Measurements from ENCODE around the gene MSX1. TPM values are rescaled to one million over a fixed set of nuclear protein-coding genes. Genes with fewer than 3 reads are reported as not detected.

MSX1 gene
- total and polyA plus RNA-seq, 2 of the 13 experiments (the other 11 are each of a cell fraction or from before 2014, with no cell fraction given), result 12.1 to 14.9 TPM

DNA sequence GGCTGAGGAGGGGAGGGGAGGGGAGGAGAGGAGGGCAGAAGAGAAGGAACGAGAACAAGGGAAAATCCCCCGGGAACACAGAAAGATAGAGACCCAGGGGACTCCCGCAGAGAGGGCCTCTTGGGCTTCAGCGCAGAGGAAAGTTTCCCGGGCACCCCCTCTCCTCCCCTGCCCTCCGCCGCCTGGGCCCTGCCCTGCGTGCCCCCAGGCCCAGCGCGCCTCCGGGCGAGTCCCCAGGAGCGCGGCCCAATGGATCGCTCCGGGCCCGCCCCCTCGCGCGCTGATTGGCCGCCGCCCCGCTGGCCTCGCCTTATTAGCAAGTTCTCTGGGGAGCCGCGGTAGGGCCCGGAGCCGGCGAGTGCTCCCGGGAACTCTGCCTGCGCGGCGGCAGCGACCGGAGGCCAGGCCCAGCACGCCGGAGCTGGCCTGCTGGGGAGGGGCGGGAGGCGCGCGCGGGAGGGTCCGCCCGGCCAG lies at the start of gene MSX1 (continued):
- TF ChIP-seq ATF4 (CRISPR knock-in tag; IDR thresholded peaks at IDR 0.05), result no peak
- no peak for TF ChIP-seq ADNP (CRISPR knock-in tag; IDR thresholded peaks at IDR 0.05)
- TF ChIP-seq ZNF513 (CRISPR knock-in tag; conservative IDR thresholded peaks at IDR 0.05), result no peak
- 0 out of 2 replicates have a peak, but pooled peaks have one; percentile 47 for TF ChIP-seq ESRRA (CRISPR knock-in tag; IDR thresholded peaks at IDR 0.05; ENCODE audit: low read depth)
- no peak for TF ChIP-seq ZFP90 (CRISPR knock-in tag; IDR thresholded peaks at IDR 0.05; ENCODE audit: borderline replicate concordance)
- no peak for TF ChIP-seq ZNF143 (CRISPR knock-in tag; IDR thresholded peaks at IDR 0.05)
- no peak for TF ChIP-seq RXRA (CRISPR knock-in tag; IDR thresholded peaks at IDR 0.05)
- TF ChIP-seq, protein P1, sequence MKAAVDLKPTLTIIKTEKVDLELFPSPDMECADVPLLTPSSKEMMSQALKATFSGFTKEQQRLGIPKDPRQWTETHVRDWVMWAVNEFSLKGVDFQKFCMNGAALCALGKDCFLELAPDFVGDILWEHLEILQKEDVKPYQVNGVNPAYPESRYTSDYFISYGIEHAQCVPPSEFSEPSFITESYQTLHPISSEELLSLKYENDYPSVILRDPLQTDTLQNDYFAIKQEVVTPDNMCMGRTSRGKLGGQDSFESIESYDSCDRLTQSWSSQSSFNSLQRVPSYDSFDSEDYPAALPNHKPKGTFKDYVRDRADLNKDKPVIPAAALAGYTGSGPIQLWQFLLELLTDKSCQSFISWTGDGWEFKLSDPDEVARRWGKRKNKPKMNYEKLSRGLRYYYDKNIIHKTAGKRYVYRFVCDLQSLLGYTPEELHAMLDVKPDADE (CRISPR knock-in tag; IDR thresholded peaks at IDR 0.05), result 0 out of 2 replicates have a peak, but pooled peaks have one; percentile 21
- no peak for TF ChIP-seq ZNF160 (CRISPR knock-in tag; IDR thresholded peaks at IDR 0.05)
- no peak for TF ChIP-seq ETV6 (CRISPR knock-in tag; conservative IDR thresholded peaks at IDR 0.05)
- no peak for TF ChIP-seq ZNF383 (CRISPR knock-in tag; IDR thresholded peaks at IDR 0.05; ENCODE audit: borderline replicate concordance)
- TF ChIP-seq GPBP1L1 (CRISPR knock-in tag; IDR thresholded peaks at IDR 0.05), result no peak
- 0 out of 2 replicates have a peak, but pooled peaks have one; percentile 48 for TF ChIP-seq MAX (IDR thresholded peaks at IDR 0.05)
- TF ChIP-seq, protein P2, sequence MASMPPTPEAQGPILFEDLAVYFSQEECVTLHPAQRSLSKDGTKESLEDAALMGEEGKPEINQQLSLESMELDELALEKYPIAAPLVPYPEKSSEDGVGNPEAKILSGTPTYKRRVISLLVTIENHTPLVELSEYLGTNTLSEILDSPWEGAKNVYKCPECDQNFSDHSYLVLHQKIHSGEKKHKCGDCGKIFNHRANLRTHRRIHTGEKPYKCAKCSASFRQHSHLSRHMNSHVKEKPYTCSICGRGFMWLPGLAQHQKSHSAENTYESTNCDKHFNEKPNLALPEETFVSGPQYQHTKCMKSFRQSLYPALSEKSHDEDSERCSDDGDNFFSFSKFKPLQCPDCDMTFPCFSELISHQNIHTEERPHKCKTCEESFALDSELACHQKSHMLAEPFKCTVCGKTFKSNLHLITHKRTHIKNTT (CRISPR knock-in tag; IDR thresholded peaks at IDR 0.05), result no peak
- no peak for TF ChIP-seq MED13 (CRISPR knock-in tag; IDR thresholded peaks at IDR 0.05)
- no peak for TF ChIP-seq ATRX (CRISPR knock-in tag; IDR thresholded peaks at IDR 0.05; ENCODE audit: borderline replicate concordance)
- TF ChIP-seq ZNF562 (CRISPR knock-in tag; IDR thresholded peaks at IDR 0.05; ENCODE audit: borderline replicate concordance), result no peak
- TF ChIP-seq ZNF615 (CRISPR knock-in tag; IDR thresholded peaks at IDR 0.05; ENCODE audit: borderline replicate concordance), result no peak
